ENCODE data around the gene SMAD6.

The SMAD6 gene

DNA sequence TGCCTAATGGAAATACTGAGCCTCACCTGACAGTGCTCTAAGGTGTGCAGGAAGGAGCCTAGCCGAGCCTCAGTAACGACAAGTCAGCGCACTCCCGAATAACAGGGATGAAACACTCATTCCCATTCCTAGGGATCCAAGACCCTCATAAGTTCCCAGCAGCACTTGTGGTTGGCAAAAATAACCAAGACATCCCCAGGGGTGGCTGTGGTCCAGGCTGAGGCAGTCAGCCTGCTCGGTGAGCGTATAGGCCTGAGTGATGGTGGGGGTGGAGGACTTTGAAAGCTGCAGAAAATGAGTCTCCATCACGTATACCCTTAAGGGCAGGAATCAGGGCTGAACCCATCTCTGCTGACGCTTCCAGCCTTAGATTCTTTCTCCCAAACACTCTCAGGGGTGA, 120.1 kb downstream of the SMAD6 start:
- TF ChIP-seq CTCF (IDR thresholded peaks at IDR 0.05; ENCODE audit: extremely low read depth, insufficient read depth, missing control alignments): no peak
- DNase-seq (ENCODE audit: low spot score): no peak
- in situ Hi-C loops (cut with MboI; ENCODE audit: low pct_unique_long_range_greater_than_20kb, low sequenced_read_pairs, unreplicated experiment): no loop called here

- in situ Hi-C loops (cut with MboI; ENCODE audit: low pct_unique_long_range_greater_than_20kb, low sequenced_read_pairs, unreplicated experiment): no loop called here
- no peak for DNase-seq (ENCODE audit: low spot score)
- no peak for TF ChIP-seq CTCF (IDR thresholded peaks at IDR 0.05; ENCODE audit: extremely low read depth, insufficient read depth, missing control alignments)
Measured at GRCh38 chr15:66822576-66822975, 120.5 kb downstream of the SMAD6 start.

DNA sequence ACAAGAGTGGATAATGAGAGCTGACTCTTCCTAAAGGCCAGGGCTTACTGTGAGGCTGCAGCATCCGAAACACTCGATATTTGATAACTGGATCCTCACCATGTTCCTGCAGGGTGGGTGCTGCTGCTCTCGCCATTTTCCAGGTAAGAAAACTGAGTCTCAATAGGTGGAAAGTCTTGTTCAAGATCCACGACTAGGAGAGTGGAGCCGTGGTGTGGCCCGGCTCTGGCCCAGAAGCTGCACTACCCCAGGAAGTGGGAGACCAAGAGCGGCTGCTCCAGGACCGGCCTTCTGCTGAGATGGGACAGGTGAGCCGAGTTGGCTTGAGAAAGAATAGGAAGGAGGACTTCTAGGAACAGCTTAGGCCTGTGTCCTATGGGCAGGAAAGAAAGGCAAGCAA, 121.6 kb downstream of the SMAD6 start:
- DNase-seq (ENCODE audit: low spot score): no peak
- in situ Hi-C loops (cut with MboI; ENCODE audit: low pct_unique_long_range_greater_than_20kb, low sequenced_read_pairs, unreplicated experiment): no loop called here
- no peak for TF ChIP-seq CTCF (IDR thresholded peaks at IDR 0.05; ENCODE audit: extremely low read depth, insufficient read depth, missing control alignments)

DNA sequence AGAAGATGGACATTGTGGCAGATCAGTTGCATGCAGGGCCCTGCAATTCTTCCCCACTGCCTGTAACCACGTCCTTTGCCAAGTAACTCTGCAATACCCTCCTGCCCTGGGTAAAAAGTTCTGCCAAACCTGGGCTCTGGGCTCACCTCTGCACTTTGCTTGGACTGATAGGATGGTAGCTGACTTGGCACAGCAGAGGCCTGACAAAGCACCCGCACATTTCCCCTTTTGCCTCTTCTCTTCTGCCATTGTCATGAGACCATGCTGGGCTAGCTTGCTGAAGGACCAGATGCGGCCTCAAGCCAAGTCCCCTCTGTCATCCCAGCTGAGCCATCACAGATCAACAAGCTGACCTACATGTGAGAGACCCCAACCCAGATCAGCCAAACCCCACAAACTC, 122.4 kb downstream of the SMAD6 start:
- TF ChIP-seq CTCF (IDR thresholded peaks at IDR 0.05; ENCODE audit: extremely low read depth, insufficient read depth, missing control alignments): no peak
- in situ Hi-C loops (cut with MboI; ENCODE audit: low pct_unique_long_range_greater_than_20kb, low sequenced_read_pairs, unreplicated experiment): no loop called here
- DNase-seq (ENCODE audit: low spot score): no peak

- no peak for TF ChIP-seq CTCF (IDR thresholded peaks at IDR 0.05; ENCODE audit: extremely low read depth, insufficient read depth, missing control alignments)
- no peak for DNase-seq (ENCODE audit: low spot score)
- in situ Hi-C loops (cut with MboI; ENCODE audit: low pct_unique_long_range_greater_than_20kb, low sequenced_read_pairs, unreplicated experiment): no loop called here
Measured at GRCh38 chr15:66825139-66825538, 123.1 kb downstream of the SMAD6 start.

- no peak for DNase-seq (ENCODE audit: low spot score)
- in situ Hi-C loops (cut with MboI; ENCODE audit: low pct_unique_long_range_greater_than_20kb, low sequenced_read_pairs, unreplicated experiment): no loop called here
- TF ChIP-seq CTCF (IDR thresholded peaks at IDR 0.05; ENCODE audit: extremely low read depth, insufficient read depth, missing control alignments): no peak
Measured at GRCh38 chr15:66825731-66826130, 123.7 kb downstream of the SMAD6 start.

- DNase-seq (ENCODE audit: low spot score): no peak
- no peak for TF ChIP-seq CTCF (IDR thresholded peaks at IDR 0.05; ENCODE audit: extremely low read depth, insufficient read depth, missing control alignments)
- in situ Hi-C loops (cut with MboI; ENCODE audit: low pct_unique_long_range_greater_than_20kb, low sequenced_read_pairs, unreplicated experiment): no loop called here
Measured at GRCh38 chr15:66826507-66826906, 124.5 kb downstream of the SMAD6 start.
